Keratinocyte (primary cell): ENCODE measurements around the gene SF3A2. TPM values are rescaled to one million over a fixed set of nuclear protein-coding genes. Genes with fewer than 3 reads are reported as not detected.

Experiments
- DNase-seq: peaks from one replicate; pipeline ENCODE4 v3.0.0-alpha.2; 2011; ENCODE audit warnings: low read depth, missing footprints, low spot score
- FAIRE-seq: peaks from 2 replicates; lab custom pipeline; 2011; peaks lifted over from hg19 to GRCh38; lab: Jason Lieb, UNC
- H2AFZ ChIP-seq: 2 replicates; pipeline ENCODE4 v1.6.0; 2012; ENCODE audit warnings: low read length, control low read depth, inconsistent platforms; ENCODE audit not compliant: control insufficient read depth
- H3K27ac ChIP-seq: 2 replicates; pipeline ENCODE4 v1.5.1; 2011; ENCODE audit warnings: low read length; ENCODE audit not compliant: control insufficient read depth, insufficient read depth
- H3K27me3 ChIP-seq: 3 replicates; pipeline ENCODE4 v1.6.0; 2011; ENCODE audit warnings: low read length; ENCODE audit not compliant: control insufficient read depth, insufficient read depth; ENCODE audit errors: extremely low read depth
- H3K36me3 ChIP-seq, 2 experiments: 2 replicates in 1 of 2; 3 replicates in 1 of 2; pipeline ENCODE4 v1.5.1; 2011; ENCODE audit warnings: low read length in 2 of 2, mild to moderate bottlenecking in 1 of 2; ENCODE audit not compliant: control insufficient read depth in 2 of 2, insufficient read depth in 2 of 2; ENCODE audit errors: extremely low read depth in 1 of 2
- H3K4me1 ChIP-seq: 3 replicates; pipeline ENCODE4 v1.5.1; 2011; ENCODE audit warnings: low read length; ENCODE audit not compliant: control insufficient read depth, insufficient read depth; ENCODE audit errors: extremely low read depth
- H3K4me2 ChIP-seq: 3 replicates; pipeline ENCODE4 v1.6.0; 2011; ENCODE audit warnings: low read depth, low read length; ENCODE audit not compliant: control insufficient read depth, insufficient read depth; ENCODE audit errors: extremely low read depth
- H3K4me3 ChIP-seq, 3 experiments: fragments of 200-600 bp in 1 of 3; sonication (generic) in 1 of 3; 2 replicates in 2 of 3; 3 replicates in 1 of 3; pipeline ENCODE4 v1.5.1; 2011 to 2016; ENCODE audit warnings: low read length in 3 of 3, mild to moderate bottlenecking in 3 of 3, control low read depth in 2 of 3, inconsistent platforms in 1 of 3, low read depth in 1 of 3, mixed read lengths in 1 of 3, mixed run types in 1 of 3, moderate library complexity in 1 of 3; ENCODE audit not compliant: control insufficient read depth in 2 of 3, insufficient read depth in 2 of 3; ENCODE audit errors: extremely low read depth in 1 of 3
- H3K79me2 ChIP-seq: 2 replicates; pipeline ENCODE4 v1.6.0; 2012; ENCODE audit warnings: low read length; ENCODE audit not compliant: control insufficient read depth, insufficient read depth
- H3K9ac ChIP-seq: 3 replicates; pipeline ENCODE4 v1.6.0; 2011; ENCODE audit warnings: low read length; ENCODE audit not compliant: control insufficient read depth, insufficient read depth; ENCODE audit errors: extremely low read depth
- H3K9me1 ChIP-seq: 3 replicates; pipeline ENCODE4 v1.6.0; 2011; ENCODE audit warnings: low read length; ENCODE audit not compliant: control insufficient read depth, insufficient read depth; ENCODE audit errors: extremely low read depth
- H3K9me3 ChIP-seq: 2 replicates; pipeline ENCODE4 v1.5.1; 2012; ENCODE audit warnings: low read depth, low read length; ENCODE audit not compliant: control insufficient read depth
- H4K20me1 ChIP-seq: 3 replicates; pipeline ENCODE4 v1.6.0; 2011; ENCODE audit warnings: low read length; ENCODE audit not compliant: control insufficient read depth, insufficient read depth; ENCODE audit errors: extremely low read depth
- EZH2 ChIP-seq: IDR thresholded peaks from one replicate; pipeline ENCODE4 v1.6.1; 2012; ENCODE audit warnings: inconsistent platforms, mild to moderate bottlenecking, low read length, moderate library complexity
- dilution Hi-C: fragments of 300-500 bp; cut with MboI; formaldehyde crosslinking; loops from one replicate; pipeline ENCODE4 v1.7.0; 2020; ENCODE audit warnings: low sequenced_read_pairs; ENCODE audit not compliant: extremely low pct_ligation_motif_present
- polyA plus RNA-seq, 5 experiments: library from polyadenylated mRNA; depleted of rRNA in 3 of 5; stranded (reverse) in 3 of 5; stranded (forward) in 1 of 5; unstranded in 1 of 5; fragments of >200 nt; gene quantifications; 1 replicate in 1 of 5; 2 replicates in 3 of 5; 3 replicates in 1 of 5; pipeline versions ENCODE4 v1.2.1 to v1.2.3, GENCODE V29; 2011 to 2012; ENCODE audit warnings: missing spikeins in 2 of 5, low read depth in 1 of 5, low replicate concordance in 1 of 5
- TF ChIP-seq, protein P1 (sequence below), 3 experiments: IDR thresholded peaks in 1 of 3; conservative IDR thresholded peaks in 1 of 3; optimal IDR thresholded peaks in 1 of 3; 2 replicates in 2 of 3; 3 replicates in 1 of 3; pipeline versions ENCODE3 to v1.5.1; 2011; ENCODE audit warnings: low read length in 3 of 3, mild to moderate bottlenecking in 3 of 3, moderate library complexity in 2 of 3, control low read depth in 1 of 3, inconsistent platforms in 1 of 3; ENCODE audit not compliant: insufficient read depth in 2 of 3; ENCODE audit errors: extremely low read depth in 1 of 3

The SF3A2 gene
- polyA plus RNA-seq, 1 donor (not counting 4 experiments of a cell fraction or from before 2014, with no cell fraction given), result 4.7 TPM

DNA sequence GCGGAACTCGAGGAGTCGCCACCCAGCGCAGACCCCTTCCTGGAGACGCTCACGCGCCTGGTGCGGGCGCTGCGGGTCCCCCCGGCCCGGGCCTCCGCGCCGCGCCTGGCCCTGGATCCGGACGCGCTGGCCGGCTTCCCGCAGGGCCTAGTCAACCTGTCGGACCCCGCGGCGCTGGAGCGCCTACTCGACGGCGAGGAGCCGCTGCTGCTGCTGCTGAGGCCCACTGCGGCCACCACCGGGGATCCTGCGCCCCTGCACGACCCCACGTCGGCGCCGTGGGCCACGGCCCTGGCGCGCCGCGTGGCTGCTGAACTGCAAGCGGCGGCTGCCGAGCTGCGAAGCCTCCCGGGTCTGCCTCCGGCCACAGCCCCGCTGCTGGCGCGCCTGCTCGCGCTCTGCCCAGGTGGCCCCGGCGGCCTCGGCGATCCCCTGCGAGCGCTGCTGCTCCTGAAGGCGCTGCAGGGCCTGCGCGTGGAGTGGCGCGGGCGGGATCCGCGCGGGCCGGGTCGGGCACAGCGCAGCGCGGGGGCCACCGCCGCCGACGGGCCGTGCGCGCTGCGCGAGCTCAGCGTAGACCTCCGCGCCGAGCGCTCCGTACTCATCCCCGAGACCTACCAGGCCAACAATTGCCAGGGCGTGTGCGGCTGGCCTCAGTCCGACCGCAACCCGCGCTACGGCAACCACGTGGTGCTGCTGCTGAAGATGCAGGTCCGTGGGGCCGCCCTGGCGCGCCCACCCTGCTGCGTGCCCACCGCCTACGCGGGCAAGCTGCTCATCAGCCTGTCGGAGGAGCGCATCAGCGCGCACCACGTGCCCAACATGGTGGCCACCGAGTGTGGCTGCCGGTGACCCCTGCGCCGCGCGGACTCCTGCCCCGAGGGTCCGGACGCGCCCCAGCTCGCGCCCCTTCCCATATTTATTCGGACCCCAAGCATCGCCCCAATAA, 14.8 kb downstream of the SF3A2 start:
- no peak overlapping the region for H2AFZ ChIP-seq
- H3K9ac ChIP-seq, result no peak overlapping the region
- DNase-seq, result no peak
- peaks cover 0 to 7% of the 10 kb centered on the region in 2 experiments for H3K36me3 ChIP-seq
- H3K79me2 ChIP-seq, result no peaks in the 10 kb centered on the region
- no peak overlapping the region for H3K27ac ChIP-seq
- H3K4me2 ChIP-seq, result no peak overlapping the region
- no peaks in the 10 kb centered on the region for H3K9me3 ChIP-seq
- peaks cover 49% of the 10 kb centered on the region for H3K27me3 ChIP-seq
- no peaks in the 10 kb centered on the region for H3K4me1 ChIP-seq
- no peak for FAIRE-seq
- TF ChIP-seq EZH2, result peak; percentile 59
- TF ChIP-seq, protein P1, sequence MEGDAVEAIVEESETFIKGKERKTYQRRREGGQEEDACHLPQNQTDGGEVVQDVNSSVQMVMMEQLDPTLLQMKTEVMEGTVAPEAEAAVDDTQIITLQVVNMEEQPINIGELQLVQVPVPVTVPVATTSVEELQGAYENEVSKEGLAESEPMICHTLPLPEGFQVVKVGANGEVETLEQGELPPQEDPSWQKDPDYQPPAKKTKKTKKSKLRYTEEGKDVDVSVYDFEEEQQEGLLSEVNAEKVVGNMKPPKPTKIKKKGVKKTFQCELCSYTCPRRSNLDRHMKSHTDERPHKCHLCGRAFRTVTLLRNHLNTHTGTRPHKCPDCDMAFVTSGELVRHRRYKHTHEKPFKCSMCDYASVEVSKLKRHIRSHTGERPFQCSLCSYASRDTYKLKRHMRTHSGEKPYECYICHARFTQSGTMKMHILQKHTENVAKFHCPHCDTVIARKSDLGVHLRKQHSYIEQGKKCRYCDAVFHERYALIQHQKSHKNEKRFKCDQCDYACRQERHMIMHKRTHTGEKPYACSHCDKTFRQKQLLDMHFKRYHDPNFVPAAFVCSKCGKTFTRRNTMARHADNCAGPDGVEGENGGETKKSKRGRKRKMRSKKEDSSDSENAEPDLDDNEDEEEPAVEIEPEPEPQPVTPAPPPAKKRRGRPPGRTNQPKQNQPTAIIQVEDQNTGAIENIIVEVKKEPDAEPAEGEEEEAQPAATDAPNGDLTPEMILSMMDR (optimal IDR thresholded peaks at IDR 0.05 in 1 of 3, IDR thresholded peaks at IDR 0.05 in 1 of 3, conservative IDR thresholded peaks at IDR 0.05 in 1 of 3; ENCODE audit: extremely low read depth in 1 of 3, insufficient read depth in 2 of 3, low read length in 3 of 3), result no peak
- dilution Hi-C loops, result no loop called here
- H3K4me3 ChIP-seq, result no peak overlapping the region
- H3K9me1 ChIP-seq, result no peaks in the 10 kb centered on the region
- peaks cover 9% of the 10 kb centered on the region for H4K20me1 ChIP-seq

DNA sequence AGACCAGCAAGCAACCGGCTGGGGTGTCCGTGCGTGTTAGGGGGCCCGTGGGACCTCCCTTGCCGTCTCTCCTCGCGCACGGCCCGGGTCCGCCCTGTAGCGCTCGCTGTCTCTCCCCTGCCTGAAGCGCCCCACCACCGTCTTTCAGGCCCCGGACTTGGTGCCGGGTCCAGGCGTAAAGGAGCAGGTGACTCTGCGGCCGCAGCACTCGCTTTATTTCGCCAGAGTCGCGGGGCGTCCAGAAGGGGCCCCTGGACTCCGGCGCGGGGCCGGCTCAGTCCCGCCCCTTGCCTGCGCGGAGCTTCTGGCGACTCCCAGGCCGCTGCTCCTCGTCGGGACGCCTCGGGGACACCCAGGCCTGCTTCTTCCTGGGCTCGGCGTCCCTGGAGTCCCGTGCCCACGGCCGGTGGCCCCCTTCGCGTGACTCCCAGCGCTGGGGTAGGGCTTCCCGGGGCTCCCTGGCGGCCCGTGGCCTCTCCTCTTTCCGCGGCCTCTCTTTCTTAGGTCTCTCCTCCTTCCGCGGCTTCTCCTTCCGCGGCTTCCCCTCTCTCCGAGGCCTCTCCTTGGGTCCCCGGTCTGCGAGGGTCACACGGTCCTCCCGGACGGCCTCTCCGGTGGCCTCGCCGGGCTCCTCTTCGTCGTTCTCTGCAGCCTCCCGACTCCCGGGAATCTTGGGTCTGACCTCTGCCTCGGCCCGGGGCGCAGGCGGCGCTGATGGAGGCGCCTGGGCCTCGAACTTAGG, 15.6 kb downstream of the SF3A2 start:
- Histone ChIP-seq H3K27ac (no peak overlapping the region), H3K4me3 (no peak overlapping the region), H3K27me3 (peaks cover 49% of the 10 kb centered on the region), H3K79me2 (no peaks in the 10 kb centered on the region), H3K4me1 (no peaks in the 10 kb centered on the region), H3K9ac (no peak overlapping the region), H3K9me1 (no peaks in the 10 kb centered on the region), H3K9me3 (no peaks in the 10 kb centered on the region), H4K20me1 (peaks cover 8% of the 10 kb centered on the region), H2AFZ (no peak overlapping the region), H3K4me2 (no peak overlapping the region), H3K36me3 (peaks cover 0 to 3% of the 10 kb centered on the region in 2 experiments)
- FAIRE-seq, result no peak
- no peak for DNase-seq
- dilution Hi-C loops, result no loop called here
- peak; percentile 78 for TF ChIP-seq EZH2
- TF ChIP-seq, protein P1 (optimal IDR thresholded peaks at IDR 0.05 in 1 of 3, IDR thresholded peaks at IDR 0.05 in 1 of 3, conservative IDR thresholded peaks at IDR 0.05 in 1 of 3; ENCODE audit: extremely low read depth in 1 of 3, insufficient read depth in 2 of 3, low read length in 3 of 3), result no peak
